ENCODE measurements around the gene MAGEB10. TPM values are rescaled to one million over a fixed set of nuclear protein-coding genes. Genes with fewer than 3 reads are reported as not detected.

The MAGEB10 gene
- total and polyA plus RNA-seq, 2 donors (not counting 3 experiments of a cell fraction or from before 2014, with no cell fraction given): not detected

GRCh38 chrX:27815209-27815608 lies 7.4 kb downstream of the MAGEB10 start:
- Histone ChIP-seq H3K4me2 (ENCODE audit: insufficient read depth, low read length) (no peak overlapping the region), H3K9me1 (replicated peaks; ENCODE audit: control insufficient read depth, extremely low read depth, insufficient read depth, low read length) (no peaks in the 10 kb centered on the region), H3K9ac (replicated peaks; ENCODE audit: extremely low read depth, insufficient read depth, low read length) (no peak overlapping the region), H3K36me3 (ENCODE audit: control insufficient read depth in 2 of 2, extremely low read depth in 1 of 2, insufficient read depth in 2 of 2, low read length in 2 of 2) (no peaks in the 10 kb centered on the region), H4K20me1 (replicated peaks; ENCODE audit: control insufficient read depth, extremely low read depth, insufficient read depth, low read length) (no peaks in the 10 kb centered on the region), H3K9me3 (replicated peaks; ENCODE audit: control insufficient read depth, insufficient read depth, low read length) (no peaks in the 10 kb centered on the region), H2AFZ (ENCODE audit: low read depth, low read length) (no peak overlapping the region), H3K27me3 (ENCODE audit: control insufficient read depth in 2 of 2, insufficient read depth in 2 of 2, low read length in 2 of 2) (no peaks in the 10 kb centered on the region), H3K4me3 (replicated peaks in 1 of 3; ENCODE audit: insufficient read depth in 1 of 3, low read depth in 1 of 3, low read length in 3 of 3) (no peak overlapping the region), H3K27ac (ENCODE audit: insufficient read depth, low read depth, low read length) (no peak overlapping the region), H3K79me2 (ENCODE audit: control insufficient read depth, insufficient read depth, low read length) (no peaks in the 10 kb centered on the region), H3K4me1 (ENCODE audit: control insufficient read depth, extremely low read depth, insufficient read depth, low read length) (no peaks in the 10 kb centered on the region)
- TF ChIP-seq POLR2AphosphoS5 (IDR thresholded peaks at IDR 0.05; ENCODE audit: insufficient read depth, low read depth, low read length) (no peak), GATA2 (IDR thresholded peaks at IDR 0.05; ENCODE audit: insufficient read depth, insufficient read length, low read depth, low read length) (peak; percentile 36), POLR2A (IDR thresholded peaks at IDR 0.05; ENCODE audit: low read depth, low read length) (no peak), CTCF (IDR thresholded peaks at IDR 0.05; ENCODE audit: extremely low read depth in 1 of 2, insufficient read depth in 1 of 2, low read depth in 1 of 2, low read length in 2 of 2) (no peak), FOS (IDR thresholded peaks at IDR 0.05; ENCODE audit: borderline replicate concordance, insufficient read depth, low read length) (peak; percentile 13), EZH2 (IDR thresholded peaks at IDR 0.05; ENCODE audit: borderline replicate concordance, low read depth, low read length, severe bottlenecking) (no peak), MAX (IDR thresholded peaks at IDR 0.05; ENCODE audit: insufficient read depth, insufficient read length) (no peak)
- POLR2A ChIA-PET: no interaction called here
- dilution Hi-C loops (cut with MboI; ENCODE audit: extremely low pct_ligation_motif_present, low sequenced_read_pairs) (no loop called here), intact Hi-C loops (cut with micrococcal nuclease) (no loop called here)
- peak; percentile 79 for FAIRE-seq
- CTCF ChIA-PET: no interaction called here
- peak; percentile 36 for DNase-seq (ENCODE audit: low read depth, low spot score)
- no TSS peak for BruUV-seq (replicated peaks)

Data from endothelial cell of umbilical vein (primary cell).